Measurements from ENCODE around the gene STK25. TPM values are rescaled to one million over a fixed set of nuclear protein-coding genes. Genes with fewer than 3 reads are reported as not detected.

The STK25 gene
- total and polyA plus RNA-seq, 10 of the 15 experiments (the other 5 are each of a cell fraction or from before 2014, with no cell fraction given): 6.0 to 154 (median 89.3) TPM

DNA sequence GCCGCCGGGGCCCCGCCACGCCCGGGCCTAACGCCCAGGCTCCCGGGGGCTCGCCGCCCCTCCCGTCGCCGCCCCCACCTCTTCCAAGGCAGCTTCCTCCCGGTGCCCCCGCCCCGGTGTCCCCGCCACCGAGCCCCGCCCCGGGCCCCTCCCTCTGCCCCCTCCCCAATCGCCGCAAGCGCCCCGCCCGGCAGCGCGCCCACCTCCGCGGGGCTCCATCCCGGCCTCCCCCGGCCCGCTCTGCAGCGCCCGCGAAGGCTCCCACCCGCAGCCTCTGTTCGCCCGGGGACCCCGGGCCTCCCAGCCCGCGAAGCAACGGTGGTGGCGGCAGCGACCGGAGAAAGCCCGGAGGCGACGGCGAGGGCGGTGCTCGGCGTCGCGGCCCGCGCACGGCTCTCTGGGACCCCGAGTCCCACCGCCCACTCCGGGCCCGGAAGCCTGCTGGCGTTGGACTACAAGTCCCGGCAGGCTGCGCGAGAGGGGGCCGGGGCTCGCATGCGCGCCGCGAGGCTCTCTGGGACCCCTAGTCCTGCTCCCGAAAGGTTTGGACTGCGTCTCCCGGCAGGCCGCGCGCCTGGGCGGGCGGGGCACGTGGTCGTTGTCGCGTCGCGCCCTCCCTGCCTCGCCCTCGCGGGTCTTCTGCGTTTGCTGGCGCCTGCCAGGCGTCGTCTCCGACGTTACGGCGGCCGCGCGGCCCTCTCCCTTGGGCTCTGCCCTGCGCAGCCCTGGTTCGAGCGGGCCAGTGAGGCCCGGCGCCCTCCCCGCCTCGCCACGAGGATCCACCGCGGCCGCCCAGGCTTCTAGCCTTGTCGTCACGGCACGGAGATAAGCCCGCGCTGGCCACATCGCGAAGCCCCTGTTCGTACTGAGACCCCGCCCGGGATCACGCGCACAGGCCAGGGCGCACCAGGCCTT is at the start of gene STK25 (continued):
- TF ChIP-seq MAX (IDR thresholded peaks at IDR 0.05; ENCODE audit: low read depth, low read length): peak; percentile 99
- TF ChIP-seq, protein P1, sequence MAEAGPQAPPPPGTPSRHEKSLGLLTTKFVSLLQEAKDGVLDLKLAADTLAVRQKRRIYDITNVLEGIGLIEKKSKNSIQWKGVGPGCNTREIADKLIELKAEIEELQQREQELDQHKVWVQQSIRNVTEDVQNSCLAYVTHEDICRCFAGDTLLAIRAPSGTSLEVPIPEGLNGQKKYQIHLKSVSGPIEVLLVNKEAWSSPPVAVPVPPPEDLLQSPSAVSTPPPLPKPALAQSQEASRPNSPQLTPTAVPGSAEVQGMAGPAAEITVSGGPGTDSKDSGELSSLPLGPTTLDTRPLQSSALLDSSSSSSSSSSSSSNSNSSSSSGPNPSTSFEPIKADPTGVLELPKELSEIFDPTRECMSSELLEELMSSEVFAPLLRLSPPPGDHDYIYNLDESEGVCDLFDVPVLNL (IDR thresholded peaks at IDR 0.05; ENCODE audit: low read depth, low read length): peak; percentile 33; the same call in 1 of the 2 replicates
- 0 out of 2 replicates have a peak, but pooled peaks have one; percentile 64 for TF ChIP-seq ESRRA (IDR thresholded peaks at IDR 0.05; ENCODE audit: low read length)
- TF ChIP-seq CHD2 (IDR thresholded peaks at IDR 0.05; ENCODE audit: borderline replicate concordance, low read depth, low read length): peak; percentile 94
- TF ChIP-seq ZBTB11 (CRISPR knock-in tag; IDR thresholded peaks at IDR 0.05): no peak
- TF ChIP-seq, protein P2, sequence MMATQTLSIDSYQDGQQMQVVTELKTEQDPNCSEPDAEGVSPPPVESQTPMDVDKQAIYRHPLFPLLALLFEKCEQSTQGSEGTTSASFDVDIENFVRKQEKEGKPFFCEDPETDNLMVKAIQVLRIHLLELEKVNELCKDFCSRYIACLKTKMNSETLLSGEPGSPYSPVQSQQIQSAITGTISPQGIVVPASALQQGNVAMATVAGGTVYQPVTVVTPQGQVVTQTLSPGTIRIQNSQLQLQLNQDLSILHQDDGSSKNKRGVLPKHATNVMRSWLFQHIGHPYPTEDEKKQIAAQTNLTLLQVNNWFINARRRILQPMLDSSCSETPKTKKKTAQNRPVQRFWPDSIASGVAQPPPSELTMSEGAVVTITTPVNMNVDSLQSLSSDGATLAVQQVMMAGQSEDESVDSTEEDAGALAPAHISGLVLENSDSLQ (IDR thresholded peaks at IDR 0.05): peak; percentile 19; the same call in 1 of the 2 replicates
- no peak for TF ChIP-seq RELB (IDR thresholded peaks at IDR 0.05; ENCODE audit: low read depth)
- peak; percentile 100 for TF ChIP-seq IKZF1 (conservative IDR thresholded peaks at IDR 0.05)
- TF ChIP-seq POLR2AphosphoS2 (IDR thresholded peaks at IDR 0.05; ENCODE audit: low read depth, low read length): no peak
- TF ChIP-seq HDGF (IDR thresholded peaks at IDR 0.05): no peak
- TF ChIP-seq CREB1 (IDR thresholded peaks at IDR 0.05; ENCODE audit: low read depth): peak; percentile 88
- peak; percentile 53; the same call in 1 of the 2 replicates for TF ChIP-seq ELK1 (IDR thresholded peaks at IDR 0.05; ENCODE audit: low read depth, low read length)
- peak; percentile 67; the same call in 1 of the 2 replicates for TF ChIP-seq ZNF592 (IDR thresholded peaks at IDR 0.05)
- TF ChIP-seq DPF2 (IDR thresholded peaks at IDR 0.05): peak; percentile 63; the same call in 1 of the 2 replicates
- TF ChIP-seq ZNF207 (IDR thresholded peaks at IDR 0.05; ENCODE audit: borderline replicate concordance): peak; percentile 79
